Ishikawa (cell line): ENCODE measurements around the gene CSNK2B.

Source experiments
- CEBPB ChIP-seq: IDR thresholded peaks from 2 replicates; pipeline ENCODE4 v1.6.1; 2012
- CREB1 ChIP-seq: IDR thresholded peaks from 2 replicates; pipeline ENCODE4 v1.6.1; 2012; ENCODE audit warnings: low read depth
- EGR1 ChIP-seq: IDR thresholded peaks from 2 replicates; pipeline ENCODE4 v1.6.1; 2012
- EP300 ChIP-seq: IDR thresholded peaks from 2 replicates; pipeline ENCODE4 v1.6.1; 2012; ENCODE audit warnings: borderline replicate concordance
- FOXM1 ChIP-seq: IDR thresholded peaks from 2 replicates; pipeline ENCODE4 v1.6.1; 2012; ENCODE audit warnings: low read depth, borderline replicate concordance
- NFIC ChIP-seq: IDR thresholded peaks from 2 replicates; pipeline ENCODE4 v1.6.1; 2012
- RAD21 ChIP-seq: IDR thresholded peaks from 2 replicates; pipeline ENCODE4 v1.6.1; 2012; ENCODE audit warnings: low read depth
- REST ChIP-seq: IDR thresholded peaks from 2 replicates; pipeline ENCODE4 v1.6.1; 2012; ENCODE audit warnings: low read depth, mild to moderate bottlenecking
- TAF1 ChIP-seq: IDR thresholded peaks from 2 replicates; pipeline ENCODE4 v1.6.1; 2012; ENCODE audit warnings: low read depth, mild to moderate bottlenecking
- TCF12 ChIP-seq: IDR thresholded peaks from 2 replicates; pipeline ENCODE4 v1.6.1; 2012; ENCODE audit warnings: low read depth
- USF1 ChIP-seq: IDR thresholded peaks from 2 replicates; pipeline ENCODE4 v1.6.1; 2012
- YY1 ChIP-seq: IDR thresholded peaks from 2 replicates; pipeline ENCODE4 v1.6.1; 2012; ENCODE audit warnings: low read depth
- TF ChIP-seq, protein P1 (sequence below): IDR thresholded peaks from 2 replicates; pipeline ENCODE4 v1.6.1; 2012

GRCh38 chr6:31677955-31678354 is 12.1 kb downstream of the CSNK2B start:
- no peak for TF ChIP-seq EGR1
- no peak for TF ChIP-seq TAF1
- no peak for TF ChIP-seq USF1
- TF ChIP-seq EP300, result no peak
- no peak for TF ChIP-seq YY1
- TF ChIP-seq CEBPB, result no peak
- no peak for TF ChIP-seq NFIC
- TF ChIP-seq CREB1, result no peak
- TF ChIP-seq, protein P1, sequence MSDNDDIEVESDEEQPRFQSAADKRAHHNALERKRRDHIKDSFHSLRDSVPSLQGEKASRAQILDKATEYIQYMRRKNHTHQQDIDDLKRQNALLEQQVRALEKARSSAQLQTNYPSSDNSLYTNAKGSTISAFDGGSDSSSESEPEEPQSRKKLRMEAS, result no peak
- TF ChIP-seq RAD21, result no peak
- TF ChIP-seq REST, result no peak
- no peak for TF ChIP-seq FOXM1
- TF ChIP-seq TCF12, result no peak
